HG03439 (cell line): ENCODE data around the gene VPS52.
"Not testable (repeated sequence)": the region's sequence is repeated elsewhere in the genome, so short reads cannot be mapped to it uniquely, and the experiment has no call there.

ENCODE experiments used
- ATAC-seq: cut with Tn5 transposase; IDR thresholded peaks from one replicate; pipeline ENCODE4 v1.9.1; 2021; ENCODE audit warnings: mild to moderate bottlenecking, moderate library complexity; ENCODE audit not compliant: unreplicated experiment

The VPS52 gene

GRCh38 chr6:33251395-33252012 lies 20.2 kb downstream of the VPS52 start:
- no peak for ATAC-seq

GRCh38 chr6:33250731-33251130 lies 20.9 kb downstream of the VPS52 start:
- ATAC-seq = no peak

GRCh38 chr6:33249732-33250630 lies 21.7 kb downstream of the VPS52 start:
- ATAC-seq = no peak

- ATAC-seq = peak; percentile 84
Observed at GRCh38 chr6:33248932-33249731, 22.5 kb downstream of the VPS52 start.

GRCh38 chr6:33248643-33248931 lies 23.1 kb downstream of the VPS52 start:
- ATAC-seq = peak; percentile 4

- peak; percentile 39 for ATAC-seq
Observed at GRCh38 chr6:33247977-33248642, 23.6 kb downstream of the VPS52 start.

- ATAC-seq = no peak
Observed at GRCh38 chr6:33243476-33243875, 28.2 kb downstream of the VPS52 start.

GRCh38 chr6:33241968-33242367 lies 29.7 kb downstream of the VPS52 start:
- ATAC-seq = no peak

GRCh38 chr6:33237741-33238140 lies 33.9 kb downstream of the VPS52 start:
- no peak for ATAC-seq

- ATAC-seq = no peak
Observed at GRCh38 chr6:33236852-33237251, 34.8 kb downstream of the VPS52 start.

- no peak for ATAC-seq
Observed at GRCh38 chr6:33236328-33236727, 35.3 kb downstream of the VPS52 start.

GRCh38 chr6:33235221-33235634 lies 36.4 kb downstream of the VPS52 start:
- ATAC-seq = no peak

- ATAC-seq = not testable (repeated sequence)
Observed at GRCh38 chr6:33226503-33227120, 45.1 kb downstream of the VPS52 start.

GRCh38 chr6:33217681-33218080 lies 54.0 kb downstream of the VPS52 start:
- no peak for ATAC-seq

- no peak for ATAC-seq
Observed at GRCh38 chr6:33217246-33217645, 54.4 kb downstream of the VPS52 start.

- ATAC-seq = no peak
Observed at GRCh38 chr6:33216117-33216649, 55.5 kb downstream of the VPS52 start.

GRCh38 chr6:33215271-33216116 lies 56.2 kb downstream of the VPS52 start:
- no peak for ATAC-seq

GRCh38 chr6:33213989-33214335 lies 57.7 kb downstream of the VPS52 start:
- no peak for ATAC-seq

GRCh38 chr6:33213166-33213988 lies 58.3 kb downstream of the VPS52 start:
- ATAC-seq = no peak
